Measurements from ENCODE around the gene DCXR. TPM values are rescaled to one million over a fixed set of nuclear protein-coding genes. Genes with fewer than 3 reads are reported as not detected.

Gene DCXR
- total and polyA plus RNA-seq, 2 donors = 71.2 to 101 TPM

DNA sequence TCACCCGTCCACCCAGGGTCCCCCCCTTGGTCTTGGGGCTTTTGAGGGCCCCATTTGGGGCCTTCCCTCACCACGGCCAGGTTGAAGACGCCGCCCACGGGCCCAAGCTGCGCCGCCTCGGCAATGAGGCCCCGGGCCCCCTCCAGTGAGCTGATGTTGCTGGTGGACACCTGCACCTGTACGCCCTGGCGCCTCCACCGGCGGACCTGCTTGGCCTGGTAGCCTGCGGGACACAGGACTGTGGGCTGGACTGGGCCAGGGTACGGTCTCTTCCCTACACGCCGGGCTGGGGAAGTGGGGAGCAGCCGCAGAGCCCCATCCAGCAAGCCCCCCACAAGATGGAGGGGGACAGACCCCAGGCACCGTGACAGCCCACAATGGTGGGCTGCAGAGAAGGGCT lies 45.0 kb upstream of the DCXR start:
- no peaks in the 10 kb centered on the region for H3K4me1 ChIP-seq (ENCODE audit: control insufficient read depth in 2 of 2, insufficient read depth in 2 of 2, low read length in 2 of 2)
- DNase-seq (ENCODE audit: low read depth in 6 of 9, low spot score in 9 of 9) = no peak

DNA sequence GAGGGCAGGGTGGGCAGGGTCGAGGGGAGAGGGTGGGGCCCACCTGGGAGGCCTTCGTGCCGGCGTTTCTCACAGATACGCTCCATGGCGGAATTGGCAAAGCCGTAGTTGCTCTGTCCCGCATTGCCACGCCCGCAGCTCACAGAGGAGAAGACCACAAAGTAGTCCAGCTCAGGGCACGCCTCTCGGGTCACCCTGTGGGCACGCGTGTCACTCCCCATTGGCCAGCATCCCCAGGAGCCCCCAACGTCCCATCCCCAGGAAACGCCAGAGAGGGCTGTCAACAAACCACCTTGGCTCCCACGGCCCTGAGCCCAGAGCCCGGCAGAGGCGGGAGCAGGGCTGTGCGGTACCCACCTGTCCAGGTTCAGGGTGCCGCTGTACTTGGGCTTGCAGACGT lies 44.5 kb upstream of the DCXR start:
- no peaks in the 10 kb centered on the region for H3K9me3 ChIP-seq (ENCODE audit: control insufficient read depth in 2 of 2, insufficient read depth in 1 of 2, low read length in 1 of 2)
- H3K4me1 ChIP-seq (ENCODE audit: control insufficient read depth in 2 of 2, insufficient read depth in 2 of 2, low read length in 2 of 2) = no peaks in the 10 kb centered on the region
- no peaks in the 10 kb centered on the region for H3K27me3 ChIP-seq (ENCODE audit: control insufficient read depth in 2 of 2, insufficient read depth in 1 of 2, low read length in 1 of 2)
- no peak for DNase-seq (ENCODE audit: low read depth in 6 of 9, low spot score in 9 of 9)
- WGBS = 96% methylated on average over 22 of the region's 22 CpGs
- no peak overlapping the region for H3K4me3 ChIP-seq (ENCODE audit: low read length in 2 of 2)
- no peak overlapping the region for H3K27ac ChIP-seq (ENCODE audit: low read depth in 1 of 2, low read length in 1 of 2)
- H3K36me3 ChIP-seq (ENCODE audit: control insufficient read depth in 2 of 2, insufficient read depth in 2 of 2, low read length in 1 of 2) = peaks cover 84 to 92% of the 10 kb centered on the region in 2 donors

More for the DNA sequence above, 45.0 kb upstream of the DCXR start:
- Histone ChIP-seq H3K4me3 (ENCODE audit: low read length in 2 of 2) (no peak overlapping the region), H3K27ac (ENCODE audit: low read depth in 1 of 2, low read length in 1 of 2) (no peak overlapping the region), H3K36me3 (ENCODE audit: control insufficient read depth in 2 of 2, insufficient read depth in 2 of 2, low read length in 1 of 2) (peaks cover 89 to 97% of the 10 kb centered on the region in 2 donors), H3K9me3 (ENCODE audit: control insufficient read depth in 2 of 2, insufficient read depth in 1 of 2, low read length in 1 of 2) (no peaks in the 10 kb centered on the region), H3K27me3 (ENCODE audit: control insufficient read depth in 2 of 2, insufficient read depth in 1 of 2, low read length in 1 of 2) (no peaks in the 10 kb centered on the region)
- WGBS = 95% methylated on average over 19 of the region's 19 CpGs

DNA sequence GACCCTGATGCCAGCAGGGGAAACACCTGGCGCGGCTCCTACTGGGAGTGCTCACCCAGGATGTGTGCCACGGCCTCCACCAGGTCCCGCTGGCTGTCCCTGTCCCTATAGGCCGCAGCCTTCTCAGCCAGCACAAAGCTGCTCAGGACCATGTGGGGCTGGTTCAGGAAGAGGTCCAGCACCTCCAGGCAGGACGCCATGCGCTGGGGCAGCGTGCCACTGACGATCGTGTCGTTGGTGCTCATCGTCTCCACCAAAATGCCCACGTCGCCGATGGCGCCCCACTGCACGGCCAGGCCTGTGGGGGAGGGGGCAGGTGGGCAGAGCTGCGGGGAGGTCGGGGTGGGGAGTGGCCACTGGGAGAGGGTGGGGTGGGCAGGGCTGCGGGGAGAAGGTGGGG lies 44.0 kb upstream of the DCXR start:
- H3K4me1 ChIP-seq (ENCODE audit: control insufficient read depth in 2 of 2, insufficient read depth in 2 of 2, low read length in 2 of 2) = no peaks in the 10 kb centered on the region
- H3K27ac ChIP-seq (ENCODE audit: low read depth in 1 of 2, low read length in 1 of 2) = no peak overlapping the region
- H3K27me3 ChIP-seq (ENCODE audit: control insufficient read depth in 2 of 2, insufficient read depth in 1 of 2, low read length in 1 of 2) = no peaks in the 10 kb centered on the region
- no peak for DNase-seq (ENCODE audit: low read depth in 6 of 9, low spot score in 9 of 9)
- 99% methylated on average over 20 of the region's 20 CpGs for WGBS
- peaks cover 80 to 88% of the 10 kb centered on the region in 2 donors for H3K36me3 ChIP-seq (ENCODE audit: control insufficient read depth in 2 of 2, insufficient read depth in 2 of 2, low read length in 1 of 2)
- H3K4me3 ChIP-seq (ENCODE audit: low read length in 2 of 2) = no peak overlapping the region
- H3K9me3 ChIP-seq (ENCODE audit: control insufficient read depth in 2 of 2, insufficient read depth in 1 of 2, low read length in 1 of 2) = no peaks in the 10 kb centered on the region

DNA sequence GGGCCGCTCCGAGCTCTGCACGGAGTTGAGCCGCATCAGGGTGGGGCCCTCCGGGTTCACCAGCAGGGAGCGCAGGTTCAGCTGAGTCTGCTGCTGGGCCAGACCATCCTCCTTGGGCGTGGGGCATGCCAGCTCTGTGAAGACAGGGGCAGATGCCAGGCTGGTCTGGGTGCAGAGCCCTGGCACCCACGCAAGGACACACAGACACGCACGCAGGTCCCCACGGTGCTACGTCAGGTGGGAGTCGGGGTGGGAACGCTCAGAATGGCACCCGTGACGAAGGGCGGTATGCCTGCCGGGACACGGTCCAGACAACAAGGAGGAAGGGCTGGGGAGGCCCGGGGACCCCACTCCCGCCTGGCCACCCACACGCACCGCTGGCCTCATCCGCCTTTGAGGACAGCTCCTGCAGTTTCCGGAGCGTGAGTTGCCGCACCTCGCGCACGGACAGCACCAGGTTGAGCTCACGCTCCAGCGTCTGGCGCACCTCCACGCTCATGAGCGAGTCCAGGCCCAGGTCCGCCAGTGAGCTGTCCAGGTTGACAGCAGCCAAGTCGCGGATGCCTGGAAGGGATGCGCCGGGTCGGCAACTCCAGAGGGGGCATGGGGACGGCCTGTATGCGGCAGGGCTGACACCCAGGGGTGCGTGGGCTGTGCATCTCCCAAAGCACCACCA lies 43.4 kb upstream of the DCXR start:
- no peaks in the 10 kb centered on the region for H3K27me3 ChIP-seq (ENCODE audit: control insufficient read depth in 2 of 2, insufficient read depth in 1 of 2, low read length in 1 of 2)
- no peak overlapping the region for H3K27ac ChIP-seq (ENCODE audit: low read depth in 1 of 2, low read length in 1 of 2)
- H3K36me3 ChIP-seq (ENCODE audit: control insufficient read depth in 2 of 2, insufficient read depth in 2 of 2, low read length in 1 of 2) = peaks cover 74 to 81% of the 10 kb centered on the region in 2 donors
- no peak overlapping the region for H3K4me3 ChIP-seq (ENCODE audit: low read length in 2 of 2)
- no peaks in the 10 kb centered on the region for H3K4me1 ChIP-seq (ENCODE audit: control insufficient read depth in 2 of 2, insufficient read depth in 2 of 2, low read length in 2 of 2)
- no peak for DNase-seq (ENCODE audit: low read depth in 6 of 9, low spot score in 9 of 9)
- 98% methylated on average over 44 of the region's 44 CpGs for WGBS
- H3K9me3 ChIP-seq (ENCODE audit: control insufficient read depth in 2 of 2, insufficient read depth in 1 of 2, low read length in 1 of 2) = no peaks in the 10 kb centered on the region

DNA sequence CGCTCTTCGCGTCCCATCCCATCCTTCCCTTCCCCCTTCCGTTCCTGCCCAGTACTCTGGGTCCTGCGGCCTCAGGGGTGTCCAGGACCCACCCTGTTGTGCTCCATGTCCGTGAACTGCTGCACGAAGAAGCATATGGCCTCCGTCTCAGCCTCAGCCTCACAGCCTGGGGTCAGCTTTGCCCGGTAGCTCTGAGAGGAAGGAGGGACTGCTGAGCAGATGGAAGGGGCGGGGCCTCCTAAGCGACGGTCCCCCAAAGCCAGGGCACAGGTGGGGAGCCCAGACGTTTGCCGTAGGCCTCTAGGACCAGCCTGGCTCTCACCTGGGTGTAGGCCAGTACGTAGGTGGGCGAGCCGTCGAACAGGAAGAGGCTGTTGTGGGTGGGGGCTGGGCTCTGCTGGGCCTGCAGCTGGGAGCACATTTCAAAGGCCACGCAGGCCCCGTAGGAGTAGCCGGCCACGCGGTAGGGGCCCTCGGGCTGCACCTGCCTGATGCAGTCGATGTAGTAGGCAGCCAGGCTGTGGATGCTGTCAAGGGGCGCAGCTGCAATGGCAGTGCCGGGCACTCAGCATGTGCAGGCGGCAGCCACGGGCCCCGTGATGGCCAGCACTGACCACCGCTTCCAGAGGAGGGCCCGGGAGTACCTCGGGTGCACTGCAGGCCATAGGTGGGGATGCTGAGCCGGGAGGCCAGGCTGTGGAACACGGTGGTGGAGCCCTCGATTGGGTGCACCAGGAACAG lies 42.7 kb upstream of the DCXR start:
- H3K4me1 ChIP-seq (ENCODE audit: control insufficient read depth in 2 of 2, insufficient read depth in 2 of 2, low read length in 2 of 2) = no peaks in the 10 kb centered on the region
- 97% methylated on average over 36 of the region's 36 CpGs for WGBS
- no peak for DNase-seq (ENCODE audit: low read depth in 6 of 9, low spot score in 9 of 9)
- no peaks in the 10 kb centered on the region for H3K27me3 ChIP-seq (ENCODE audit: control insufficient read depth in 2 of 2, insufficient read depth in 1 of 2, low read length in 1 of 2)
- no peak overlapping the region for H3K4me3 ChIP-seq (ENCODE audit: low read length in 2 of 2)
- H3K27ac ChIP-seq (ENCODE audit: low read depth in 1 of 2, low read length in 1 of 2) = no peak overlapping the region
- H3K9me3 ChIP-seq (ENCODE audit: control insufficient read depth in 2 of 2, insufficient read depth in 1 of 2, low read length in 1 of 2) = no peaks in the 10 kb centered on the region
- H3K36me3 ChIP-seq (ENCODE audit: control insufficient read depth in 2 of 2, insufficient read depth in 2 of 2, low read length in 1 of 2) = peaks cover 67 to 74% of the 10 kb centered on the region in 2 donors

DNA sequence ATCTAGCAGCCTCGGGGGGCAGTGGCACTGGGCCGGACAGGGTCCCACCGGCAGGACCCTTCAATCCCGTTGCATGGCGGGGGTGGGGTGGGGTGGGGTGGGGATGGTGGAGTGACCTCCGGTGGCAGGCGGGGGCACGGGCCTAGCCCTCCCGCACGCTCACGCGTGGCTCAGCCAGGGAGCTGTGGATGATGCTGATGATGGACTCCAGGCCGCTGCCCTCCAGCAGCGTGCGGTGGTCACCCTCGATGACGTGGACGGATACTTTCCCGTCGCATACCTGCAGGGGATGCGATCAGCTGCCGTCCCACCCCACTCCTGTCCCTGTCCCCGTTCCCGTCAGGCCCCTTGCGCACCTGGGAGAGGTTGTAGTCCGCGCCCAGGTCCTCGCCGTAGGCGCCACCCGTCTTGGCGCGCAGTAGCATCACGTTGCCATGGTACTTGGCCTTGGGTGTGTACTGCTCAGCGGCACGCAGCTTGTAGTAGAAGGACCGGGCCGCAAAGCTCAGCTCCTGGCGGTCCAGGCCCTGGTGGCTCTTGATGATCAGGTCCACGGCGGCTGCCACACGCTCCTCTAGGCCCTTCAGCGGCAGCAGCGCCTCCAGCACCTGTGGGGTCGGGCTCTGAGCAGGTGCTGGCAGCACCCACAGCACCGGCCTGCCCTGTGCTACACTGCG lies 41.6 kb upstream of the DCXR start:
- Histone ChIP-seq H3K27me3 (ENCODE audit: control insufficient read depth in 2 of 2, insufficient read depth in 1 of 2, low read length in 1 of 2) (no peaks in the 10 kb centered on the region), H3K9me3 (ENCODE audit: control insufficient read depth in 2 of 2, insufficient read depth in 1 of 2, low read length in 1 of 2) (no peaks in the 10 kb centered on the region), H3K27ac (ENCODE audit: low read depth in 1 of 2, low read length in 1 of 2) (no peak overlapping the region), H3K4me1 (ENCODE audit: control insufficient read depth in 2 of 2, insufficient read depth in 2 of 2, low read length in 2 of 2) (no peaks in the 10 kb centered on the region), H3K4me3 (ENCODE audit: low read length in 2 of 2) (no peak overlapping the region), H3K36me3 (ENCODE audit: control insufficient read depth in 2 of 2, insufficient read depth in 2 of 2, low read length in 1 of 2) (peaks cover 56 to 63% of the 10 kb centered on the region in 2 donors)
- WGBS = 97% methylated on average over 47 of the region's 47 CpGs
- no peak for DNase-seq (ENCODE audit: low read depth in 6 of 9, low spot score in 9 of 9)

DNA sequence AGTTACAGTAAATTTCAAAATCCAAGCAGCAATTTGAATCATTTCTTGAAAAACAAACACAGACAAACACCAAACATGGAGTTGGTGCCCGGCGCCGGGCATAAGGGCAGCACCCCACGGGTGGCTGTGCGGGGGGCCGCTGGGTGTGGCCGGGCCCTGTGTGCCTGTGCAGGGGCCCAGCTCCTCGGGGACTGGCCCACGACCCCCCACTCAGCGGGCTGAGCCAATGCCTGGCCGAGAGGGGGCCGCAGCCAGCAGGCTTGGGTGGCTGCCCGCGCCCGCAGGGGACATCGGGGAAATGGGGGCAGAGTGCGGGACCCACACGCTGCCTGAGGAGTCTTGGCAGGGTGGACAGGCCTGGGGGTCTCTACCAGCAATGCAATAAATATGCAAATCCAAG lies 40.9 kb upstream of the DCXR start:
- H3K36me3 ChIP-seq (ENCODE audit: control insufficient read depth in 2 of 2, insufficient read depth in 2 of 2, low read length in 1 of 2) = peaks cover 50 to 56% of the 10 kb centered on the region in 2 donors
- 98% methylated on average over 18 of the region's 18 CpGs for WGBS
- H3K9me3 ChIP-seq (ENCODE audit: control insufficient read depth in 2 of 2, insufficient read depth in 1 of 2, low read length in 1 of 2) = no peaks in the 10 kb centered on the region
- H3K4me1 ChIP-seq (ENCODE audit: control insufficient read depth in 2 of 2, insufficient read depth in 2 of 2, low read length in 2 of 2) = no peaks in the 10 kb centered on the region
- no peak overlapping the region for H3K4me3 ChIP-seq (ENCODE audit: low read length in 2 of 2)
- DNase-seq (ENCODE audit: low read depth in 6 of 9, low spot score in 9 of 9) = no peak
- H3K27ac ChIP-seq (ENCODE audit: low read depth in 1 of 2, low read length in 1 of 2) = no peak overlapping the region
- no peaks in the 10 kb centered on the region for H3K27me3 ChIP-seq (ENCODE audit: control insufficient read depth in 2 of 2, insufficient read depth in 1 of 2, low read length in 1 of 2)

DNA sequence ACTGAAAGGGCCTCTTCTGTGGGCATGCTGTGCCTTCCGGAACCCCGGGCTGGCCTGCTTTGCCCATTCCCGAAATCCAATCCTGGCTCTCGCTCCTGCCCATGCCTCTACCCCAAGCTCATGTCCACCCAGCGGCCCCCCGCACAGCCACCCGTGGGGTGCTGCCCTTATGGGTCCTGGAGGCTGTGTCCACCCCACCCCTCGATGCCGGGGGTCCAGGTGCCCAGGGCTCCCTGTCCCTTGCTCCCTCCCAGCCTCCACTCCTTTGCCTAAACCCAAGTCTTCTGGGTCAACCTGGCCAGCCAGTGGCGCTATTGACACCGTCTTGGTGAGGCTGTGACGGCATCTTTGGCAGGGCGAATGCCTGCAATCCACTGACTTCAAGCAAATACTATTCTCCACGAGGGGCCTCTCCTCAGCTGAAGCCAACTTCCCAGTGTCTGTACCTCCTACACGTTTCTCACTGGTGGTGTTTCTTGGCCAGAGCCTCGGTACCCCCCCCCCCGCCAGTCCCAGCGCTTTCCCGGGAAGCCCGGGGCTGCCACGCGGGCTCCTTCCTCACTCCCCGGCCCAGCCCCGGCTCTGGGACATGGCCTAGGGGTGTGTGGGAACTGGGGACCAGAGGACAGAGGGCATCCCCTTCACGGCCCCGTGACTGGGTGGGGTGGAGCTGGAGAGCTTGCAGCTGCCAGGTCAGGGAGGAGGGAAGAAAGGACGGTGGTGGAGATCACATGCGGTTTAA lies 40.3 kb upstream of the DCXR start:
- Histone ChIP-seq H3K4me3 (ENCODE audit: low read length in 2 of 2) (no peak overlapping the region), H3K27me3 (ENCODE audit: control insufficient read depth in 2 of 2, insufficient read depth in 1 of 2, low read length in 1 of 2) (peaks cover 0 to 2% of the 10 kb centered on the region in 2 donors), H3K27ac (ENCODE audit: low read depth in 1 of 2, low read length in 1 of 2) (no peak overlapping the region), H3K9me3 (ENCODE audit: control insufficient read depth in 2 of 2, insufficient read depth in 1 of 2, low read length in 1 of 2) (no peaks in the 10 kb centered on the region), H3K36me3 (ENCODE audit: control insufficient read depth in 2 of 2, insufficient read depth in 2 of 2, low read length in 1 of 2) (peaks cover 44 to 50% of the 10 kb centered on the region in 2 donors), H3K4me1 (ENCODE audit: control insufficient read depth in 2 of 2, insufficient read depth in 2 of 2, low read length in 2 of 2) (no peaks in the 10 kb centered on the region)
- 92% methylated on average over 28 of the region's 28 CpGs for WGBS
- no peak for DNase-seq (ENCODE audit: low read depth in 6 of 9, low spot score in 9 of 9)
